ENCODE data around the gene OPCML.

OPCML gene

GRCh38 chr11:132969892-132970291 lies 562.4 kb downstream of the OPCML start:
- DNase-seq, result no peak

GRCh38 chr11:132962041-132962440 lies 570.3 kb downstream of the OPCML start:
- no peak for DNase-seq

- no peak for DNase-seq
These were observed 570.8 kb downstream of the OPCML start for GRCh38 chr11:132961453-132961852.

GRCh38 chr11:132960273-132961078 lies 571.8 kb downstream of the OPCML start:
- DNase-seq, result no peak

- no peak for DNase-seq
These were observed 572.6 kb downstream of the OPCML start for GRCh38 chr11:132959693-132960092.

GRCh38 chr11:132957881-132958280 lies 574.4 kb downstream of the OPCML start:
- DNase-seq, result no peak

- no peak for DNase-seq
These were observed 584.0 kb downstream of the OPCML start for GRCh38 chr11:132948252-132948651.

- DNase-seq, result no peak
These were observed 587.7 kb downstream of the OPCML start for GRCh38 chr11:132944569-132944944.

- no peak for DNase-seq
These were observed 588.4 kb downstream of the OPCML start for GRCh38 chr11:132943706-132944568.

- no peak for DNase-seq
These were observed 589.0 kb downstream of the OPCML start for GRCh38 chr11:132943357-132943705.

GRCh38 chr11:132942611-132943356 lies 589.5 kb downstream of the OPCML start:
- DNase-seq, result no peak

- DNase-seq, result no peak
These were observed 590.5 kb downstream of the OPCML start for GRCh38 chr11:132941761-132942160.

- DNase-seq, result no peak
These were observed 591.2 kb downstream of the OPCML start for GRCh38 chr11:132941024-132941646.

GRCh38 chr11:132937016-132937415 lies 595.3 kb downstream of the OPCML start:
- DNase-seq, result no peak

- DNase-seq, result no peak
These were observed 596.9 kb downstream of the OPCML start for GRCh38 chr11:132935383-132935782.

- no peak for DNase-seq
These were observed 598.6 kb downstream of the OPCML start for GRCh38 chr11:132933703-132934102.

GRCh38 chr11:132925825-132926469 lies 606.4 kb downstream of the OPCML start:
- no peak for DNase-seq

GRCh38 chr11:132921597-132921996 lies 610.7 kb downstream of the OPCML start:
- no peak for DNase-seq

GRCh38 chr11:132920451-132921096 lies 611.7 kb downstream of the OPCML start:
- DNase-seq, result no peak

- no peak for DNase-seq
These were observed 617.7 kb downstream of the OPCML start for GRCh38 chr11:132914600-132914999.

GRCh38 chr11:132913886-132914285 lies 618.4 kb downstream of the OPCML start:
- DNase-seq, result no peak

- DNase-seq, result no peak
These were observed 619.0 kb downstream of the OPCML start for GRCh38 chr11:132913295-132913694.

Measured in stimulated activated CD4-positive, alpha-beta T cell treated with anti-CD3 and anti-CD28 coated beads, Interleukin-1b, Interleukin-23, amount 100 ng/mL, for 48 hours (primary cell).